ENCODE measurements around the gene SH3GL1.

GRCh38 chr19:4324228-4324627, 76.1 kb downstream of the SH3GL1 start:
- TF ChIP-seq, protein P1, sequence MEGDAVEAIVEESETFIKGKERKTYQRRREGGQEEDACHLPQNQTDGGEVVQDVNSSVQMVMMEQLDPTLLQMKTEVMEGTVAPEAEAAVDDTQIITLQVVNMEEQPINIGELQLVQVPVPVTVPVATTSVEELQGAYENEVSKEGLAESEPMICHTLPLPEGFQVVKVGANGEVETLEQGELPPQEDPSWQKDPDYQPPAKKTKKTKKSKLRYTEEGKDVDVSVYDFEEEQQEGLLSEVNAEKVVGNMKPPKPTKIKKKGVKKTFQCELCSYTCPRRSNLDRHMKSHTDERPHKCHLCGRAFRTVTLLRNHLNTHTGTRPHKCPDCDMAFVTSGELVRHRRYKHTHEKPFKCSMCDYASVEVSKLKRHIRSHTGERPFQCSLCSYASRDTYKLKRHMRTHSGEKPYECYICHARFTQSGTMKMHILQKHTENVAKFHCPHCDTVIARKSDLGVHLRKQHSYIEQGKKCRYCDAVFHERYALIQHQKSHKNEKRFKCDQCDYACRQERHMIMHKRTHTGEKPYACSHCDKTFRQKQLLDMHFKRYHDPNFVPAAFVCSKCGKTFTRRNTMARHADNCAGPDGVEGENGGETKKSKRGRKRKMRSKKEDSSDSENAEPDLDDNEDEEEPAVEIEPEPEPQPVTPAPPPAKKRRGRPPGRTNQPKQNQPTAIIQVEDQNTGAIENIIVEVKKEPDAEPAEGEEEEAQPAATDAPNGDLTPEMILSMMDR (IDR thresholded peaks at IDR 0.05) = no peak
- TF ChIP-seq POLR2A (IDR thresholded peaks at IDR 0.05) (no peak), EP300 (IDR thresholded peaks at IDR 0.05) (no peak), POLR2AphosphoS5 (IDR thresholded peaks at IDR 0.05) (no peak)

Data from sigmoid colon (tissue), 4 donors.